Measurements from ENCODE around the gene CPNE6.

CPNE6 gene

DNA sequence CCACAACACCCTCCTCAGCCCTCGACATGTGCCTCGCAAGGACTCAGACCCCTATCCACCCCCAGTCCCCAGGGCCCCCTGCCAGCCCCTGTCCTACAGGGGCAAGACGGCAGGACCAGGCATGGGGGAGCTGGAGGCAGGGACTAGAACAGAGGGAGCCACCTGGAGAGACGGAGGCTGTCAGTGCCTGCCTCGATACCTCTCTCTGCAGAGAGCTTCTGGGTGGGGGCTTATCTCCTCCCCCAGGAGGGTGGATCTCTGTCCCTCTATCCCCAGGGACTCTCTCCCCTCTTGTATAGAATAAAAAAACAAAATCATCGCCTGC, 2.0 kb upstream of the CPNE6 start:
- no peak for DNase-seq (ENCODE audit: low spot score)

GRCh38 chr14:24070285-24071143, 848 bp upstream of the CPNE6 start:
- DNase-seq (ENCODE audit: low spot score): no peak

DNA sequence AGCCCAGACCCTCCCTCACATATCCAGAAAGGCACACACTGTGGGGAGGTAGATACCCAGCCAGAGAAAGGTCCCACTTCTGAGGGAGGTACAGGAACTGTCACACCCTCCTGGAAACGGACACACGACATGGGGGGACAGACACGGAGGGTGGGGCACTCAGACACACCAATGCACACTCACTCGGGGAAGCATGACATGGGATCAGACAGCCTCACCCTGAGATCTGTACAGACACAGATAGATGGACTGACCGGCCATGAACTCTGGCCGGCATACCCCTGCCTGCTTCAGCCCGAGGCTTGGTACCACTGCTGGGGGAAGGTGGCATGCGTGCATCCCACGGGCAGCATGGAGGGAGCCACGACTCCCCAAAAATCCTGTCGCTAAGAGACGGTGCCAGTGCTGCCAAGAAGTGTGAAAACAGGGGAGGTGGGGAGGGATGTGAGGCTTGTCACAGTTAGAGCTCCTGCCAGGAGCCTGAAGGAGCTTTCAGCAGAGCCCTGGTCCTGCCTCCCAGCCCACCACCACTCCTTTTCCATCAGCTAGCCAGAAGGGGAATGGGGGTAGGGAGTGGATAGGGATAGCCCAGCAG, 571 bp downstream of the CPNE6 start:
- DNase-seq (ENCODE audit: low spot score): no peak

DNA sequence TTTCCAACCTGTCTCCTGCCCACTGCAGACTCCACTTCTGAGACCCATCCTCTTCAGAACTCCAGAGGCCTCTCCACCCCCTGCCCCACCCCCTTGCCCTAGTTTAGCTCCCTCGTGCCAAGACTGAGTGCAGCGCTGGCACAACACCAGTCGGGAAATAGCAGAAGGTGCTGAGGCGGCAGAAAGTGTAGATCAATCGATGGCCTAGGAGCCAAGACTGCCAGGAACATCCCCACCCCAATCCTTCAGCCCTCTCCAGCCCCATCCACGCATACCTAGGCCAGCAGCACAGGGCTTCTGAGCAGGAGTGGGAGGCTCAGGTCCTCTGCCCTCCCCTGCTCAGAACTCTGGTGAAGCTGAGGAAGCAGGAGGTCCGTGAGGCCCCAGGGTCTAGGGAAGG, 1.1 kb downstream of the CPNE6 start:
- DNase-seq (ENCODE audit: low spot score): no peak

- DNase-seq (ENCODE audit: low spot score): no peak
Measured at GRCh38 chr14:24072881-24073877, 1.8 kb downstream of the CPNE6 start.

DNA sequence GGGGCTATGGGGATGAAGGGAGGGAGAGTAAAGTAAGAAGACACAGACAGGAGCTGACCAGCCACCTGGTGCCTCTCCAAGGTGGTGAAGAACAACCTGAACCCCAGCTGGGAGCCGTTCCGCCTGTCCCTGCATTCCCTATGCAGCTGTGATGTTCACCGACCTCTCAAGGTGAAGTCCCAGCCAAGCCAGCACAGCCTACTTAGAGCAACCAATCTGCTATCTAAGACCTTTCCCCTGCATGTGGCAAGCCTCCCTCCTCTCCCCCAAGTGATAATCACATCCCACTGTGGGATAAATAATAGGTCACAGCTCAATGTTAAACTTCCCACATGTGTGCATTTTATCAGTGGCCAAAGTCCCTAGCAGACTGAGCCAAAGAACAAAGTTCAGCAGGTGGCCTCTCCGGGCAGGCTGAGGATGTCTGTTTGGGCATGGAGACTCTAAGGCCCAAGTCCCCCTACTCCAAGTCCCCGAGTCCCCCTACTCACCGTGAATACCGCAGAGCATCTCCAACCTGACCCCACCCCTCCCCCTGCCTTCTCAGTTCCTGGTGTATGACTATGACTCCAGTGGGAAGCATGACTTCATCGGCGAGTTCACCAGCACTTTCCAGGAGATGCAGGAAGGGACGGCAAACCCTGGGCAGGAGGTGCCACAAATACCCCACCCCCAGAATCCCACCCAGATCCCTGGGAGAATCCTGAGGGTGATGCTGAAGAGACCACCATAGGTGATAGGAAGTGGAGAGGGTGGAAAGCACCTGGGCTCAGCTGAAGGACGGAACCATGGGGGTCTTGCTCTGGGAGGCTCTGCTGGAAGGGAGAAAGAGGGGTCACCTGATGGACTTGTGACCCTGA, 3.5 kb downstream of the CPNE6 start:
- no peak for DNase-seq (ENCODE audit: low spot score)

DNA sequence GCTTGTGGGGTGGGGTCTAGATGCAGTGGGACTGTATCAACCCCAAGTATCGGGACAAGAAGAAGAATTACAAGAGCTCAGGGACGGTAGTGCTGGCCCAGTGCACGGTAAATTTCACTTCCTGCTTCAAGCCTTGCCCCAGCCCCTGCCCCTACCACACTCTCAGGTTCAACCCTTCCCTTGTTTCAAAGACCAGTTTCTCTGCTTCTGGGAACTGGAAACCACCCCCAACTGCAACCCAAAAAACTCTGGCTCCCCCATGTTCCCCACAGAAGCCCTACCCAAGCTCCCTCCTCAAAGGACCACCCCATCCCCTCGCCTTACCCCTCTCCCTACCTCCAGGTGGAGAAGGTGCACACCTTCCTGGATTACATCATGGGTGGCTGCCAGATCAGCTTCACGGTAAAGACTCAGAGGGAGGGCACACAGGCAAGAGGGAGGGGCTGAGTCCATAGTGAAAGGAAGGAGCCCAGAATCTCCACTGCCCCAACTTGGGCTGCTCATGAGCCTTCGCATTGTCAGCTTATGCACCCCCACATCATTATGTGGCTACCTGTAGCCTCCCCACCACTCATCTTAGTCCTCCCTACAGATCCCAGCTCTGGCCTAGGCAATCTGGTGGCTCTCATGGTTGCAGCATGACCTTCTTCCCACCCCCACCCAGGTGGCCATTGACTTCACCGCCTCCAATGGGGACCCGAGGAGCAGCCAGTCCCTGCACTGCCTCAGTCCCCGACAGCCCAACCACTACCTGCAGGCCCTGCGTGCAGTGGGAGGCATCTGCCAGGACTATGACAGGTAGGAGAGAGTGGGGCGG, 4.3 kb downstream of the CPNE6 start:
- DNase-seq (ENCODE audit: low spot score): no peak

DNA sequence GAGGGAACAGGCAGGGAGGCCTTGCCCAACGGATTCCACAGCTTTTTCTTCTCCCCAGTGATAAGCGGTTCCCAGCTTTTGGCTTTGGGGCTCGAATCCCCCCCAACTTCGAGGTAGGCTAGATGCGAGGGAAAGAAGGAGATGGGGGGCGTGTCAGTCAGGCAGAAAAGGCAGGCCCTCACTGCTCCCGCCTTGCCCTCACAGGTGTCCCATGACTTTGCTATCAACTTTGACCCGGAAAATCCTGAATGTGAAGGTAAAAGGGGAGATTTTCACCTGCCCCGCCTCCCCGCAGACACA, 4.9 kb downstream of the CPNE6 start:
- DNase-seq (ENCODE audit: low spot score): no peak

- no peak for DNase-seq (ENCODE audit: low spot score)
Measured at GRCh38 chr14:24077086-24077485, 5.7 kb downstream of the CPNE6 start.

GRCh38 chr14:24078146-24078545, 6.8 kb downstream of the CPNE6 start:
- DNase-seq (ENCODE audit: low spot score): no peak

- DNase-seq (ENCODE audit: low spot score): no peak
Measured at GRCh38 chr14:24079491-24080141, 8.3 kb downstream of the CPNE6 start.

DNA sequence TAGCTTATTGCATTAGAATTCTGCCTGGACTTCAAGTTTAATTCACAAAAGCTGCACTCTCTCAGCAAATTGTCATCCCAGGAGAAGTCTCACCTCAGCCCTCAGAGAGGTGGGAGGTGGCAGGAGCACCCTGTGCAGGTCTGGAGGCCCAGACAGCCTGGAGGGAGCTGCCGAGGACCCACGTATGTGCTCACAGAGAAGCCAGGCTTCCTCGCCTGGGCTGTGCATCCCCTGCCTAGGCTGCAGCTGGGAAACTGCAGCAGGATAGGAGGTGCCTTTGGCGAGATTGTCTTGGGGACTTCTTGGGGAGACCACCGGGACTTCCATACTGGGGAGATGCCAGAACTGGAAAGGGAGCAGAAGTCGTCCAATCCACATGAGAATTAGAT, 8.8 kb downstream of the CPNE6 start:
- no peak for DNase-seq (ENCODE audit: low spot score)

- peak; percentile 69 for DNase-seq (ENCODE audit: low spot score)
Measured at GRCh38 chr14:24080888-24081738, 9.8 kb downstream of the CPNE6 start.

- no peak for DNase-seq (ENCODE audit: low spot score)
Measured at GRCh38 chr14:24081739-24082211, 10.4 kb downstream of the CPNE6 start.

- no peak for DNase-seq (ENCODE audit: low spot score)
Measured at GRCh38 chr14:24082411-24083080, 11.2 kb downstream of the CPNE6 start.

DNA sequence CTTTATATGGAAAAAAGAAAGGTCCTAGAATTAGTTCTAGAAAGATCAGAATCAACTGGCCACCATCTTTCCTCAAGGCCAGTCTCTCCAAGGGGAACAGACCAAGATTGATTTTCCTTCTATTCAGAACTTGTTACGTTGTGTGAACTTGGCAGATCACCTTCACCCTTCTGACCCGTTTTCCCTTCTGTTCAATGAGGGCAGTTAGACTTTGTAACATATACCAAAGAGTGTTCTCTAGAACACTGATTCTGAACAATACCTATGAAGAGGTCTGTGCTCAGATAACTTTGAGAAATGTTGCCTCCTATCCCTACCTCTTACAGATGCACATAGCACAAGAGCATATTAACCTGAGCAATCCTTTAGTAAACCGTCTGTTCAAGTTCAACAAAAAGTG, 12.1 kb downstream of the CPNE6 start:
- DNase-seq (ENCODE audit: low spot score): no peak

DNA sequence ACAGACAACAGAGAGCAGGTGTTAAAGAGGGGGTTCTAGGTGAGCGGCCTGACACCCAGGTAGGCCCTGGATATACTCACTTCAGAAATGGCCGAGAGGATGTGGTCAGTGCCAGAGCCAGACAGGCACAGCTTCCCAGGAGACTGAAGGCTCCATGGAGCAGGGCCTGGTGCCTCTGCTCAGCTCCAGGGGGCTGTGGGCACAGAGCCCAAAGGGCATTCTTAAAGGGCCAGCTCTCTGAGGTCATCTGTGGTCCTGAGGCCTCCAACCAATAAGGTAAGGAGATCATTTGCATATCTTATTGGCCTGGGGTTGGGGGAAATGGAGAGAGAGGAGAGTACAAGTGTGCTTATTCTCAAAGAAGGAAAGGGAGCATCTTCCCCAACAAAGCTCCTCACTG, 13.1 kb downstream of the CPNE6 start:
- no peak for DNase-seq (ENCODE audit: low spot score)

GRCh38 chr14:24085215-24085614, 13.9 kb downstream of the CPNE6 start:
- no peak for DNase-seq (ENCODE audit: low spot score)

Data from GM03348 (cell line).